ENCODE measurements around the gene PLCG1.
A peak's percentile ranks its signal among the peaks of the same experiment; 100 is the strongest.

Gene PLCG1

DNA sequence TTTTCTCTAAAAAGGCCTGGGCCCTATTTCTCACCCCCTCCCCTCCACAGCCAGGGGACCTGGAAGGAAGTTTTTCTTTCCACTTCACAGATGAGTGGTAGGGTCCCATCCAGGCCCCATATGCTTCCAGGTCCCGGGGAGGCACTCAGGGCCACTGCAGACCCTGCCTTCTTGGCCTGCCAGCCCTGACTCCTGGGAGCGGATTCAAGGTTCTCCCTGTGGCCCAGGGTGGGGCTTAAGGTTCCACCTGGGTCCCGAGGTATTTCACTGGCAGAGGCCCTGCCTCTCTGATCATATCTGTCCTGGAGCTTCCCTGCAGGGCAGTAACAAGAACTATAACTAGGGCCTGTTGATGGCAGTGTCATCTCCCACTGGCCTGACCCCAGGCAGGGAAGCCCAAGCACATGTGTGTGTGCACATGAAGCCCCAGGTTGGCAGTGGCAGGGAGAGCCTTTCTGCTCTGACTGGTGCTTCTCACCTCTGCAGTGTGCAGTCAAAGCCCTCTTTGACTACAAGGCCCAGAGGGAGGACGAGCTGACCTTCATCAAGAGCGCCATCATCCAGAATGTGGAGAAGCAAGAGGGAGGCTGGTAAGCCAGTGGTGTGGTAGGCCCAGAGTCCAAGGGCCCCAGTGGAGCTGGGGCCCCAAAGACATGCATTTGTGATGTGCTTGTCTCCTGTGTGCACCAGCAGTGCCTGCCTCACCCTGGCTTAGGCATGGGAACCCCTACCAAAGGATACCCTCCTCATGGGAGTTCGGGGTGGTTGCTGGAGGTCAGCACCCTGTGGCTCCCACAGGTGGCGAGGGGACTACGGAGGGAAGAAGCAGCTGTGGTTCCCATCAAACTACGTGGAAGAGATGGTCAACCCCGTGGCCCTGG lies 31.2 kb downstream of the PLCG1 start:
- no peak for DNase-seq

DNA sequence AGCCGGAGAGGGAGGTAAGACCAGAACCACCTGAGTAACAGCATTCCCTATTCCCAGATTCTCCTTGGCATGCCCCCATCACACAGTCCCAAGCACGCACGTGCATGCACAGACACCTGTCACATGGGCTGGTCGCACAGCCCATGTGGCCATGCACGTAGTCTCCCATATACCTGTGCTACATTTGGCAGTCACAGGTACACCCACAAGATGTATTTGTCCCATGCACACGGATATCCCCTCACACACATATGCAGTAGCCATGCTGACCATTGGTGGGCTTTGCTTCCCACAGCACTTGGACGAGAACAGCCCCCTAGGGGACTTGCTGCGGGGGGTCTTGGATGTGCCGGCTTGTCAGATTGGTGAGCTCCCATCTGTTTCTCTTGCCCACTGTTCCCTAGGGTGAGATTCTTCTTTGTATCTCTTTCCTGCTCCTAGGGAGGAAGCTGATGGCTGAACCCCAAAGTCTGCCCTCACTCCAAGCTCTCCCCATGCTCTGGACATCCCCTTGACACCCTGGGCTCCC lies 31.9 kb downstream of the PLCG1 start:
- no peak for DNase-seq

DNA sequence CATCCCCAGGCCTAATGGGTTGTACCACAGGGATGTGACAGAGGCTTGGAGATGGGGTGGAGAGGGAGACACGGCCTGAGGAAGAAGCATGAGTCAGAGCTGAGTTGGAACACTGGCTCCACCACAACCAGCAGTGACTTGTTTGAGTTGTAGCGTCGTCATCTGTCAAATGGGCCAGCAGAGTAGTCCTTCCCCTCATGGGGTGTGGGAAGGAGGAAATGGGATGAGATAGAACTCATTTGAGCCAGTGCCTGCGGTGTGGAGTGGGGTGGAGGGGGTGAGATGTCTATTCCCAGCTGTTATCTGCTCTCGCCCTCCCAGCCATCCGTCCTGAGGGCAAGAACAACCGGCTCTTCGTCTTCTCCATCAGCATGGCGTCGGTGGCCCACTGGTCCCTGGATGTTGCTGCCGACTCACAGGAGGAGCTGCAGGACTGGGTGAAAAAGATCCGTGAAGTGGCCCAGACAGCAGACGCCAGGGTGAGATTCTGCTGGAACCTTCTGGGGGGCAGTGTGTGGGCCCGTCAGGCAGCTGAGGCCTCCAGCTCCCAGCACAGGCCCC lies 32.5 kb downstream of the PLCG1 start:
- DNase-seq: no peak

DNA sequence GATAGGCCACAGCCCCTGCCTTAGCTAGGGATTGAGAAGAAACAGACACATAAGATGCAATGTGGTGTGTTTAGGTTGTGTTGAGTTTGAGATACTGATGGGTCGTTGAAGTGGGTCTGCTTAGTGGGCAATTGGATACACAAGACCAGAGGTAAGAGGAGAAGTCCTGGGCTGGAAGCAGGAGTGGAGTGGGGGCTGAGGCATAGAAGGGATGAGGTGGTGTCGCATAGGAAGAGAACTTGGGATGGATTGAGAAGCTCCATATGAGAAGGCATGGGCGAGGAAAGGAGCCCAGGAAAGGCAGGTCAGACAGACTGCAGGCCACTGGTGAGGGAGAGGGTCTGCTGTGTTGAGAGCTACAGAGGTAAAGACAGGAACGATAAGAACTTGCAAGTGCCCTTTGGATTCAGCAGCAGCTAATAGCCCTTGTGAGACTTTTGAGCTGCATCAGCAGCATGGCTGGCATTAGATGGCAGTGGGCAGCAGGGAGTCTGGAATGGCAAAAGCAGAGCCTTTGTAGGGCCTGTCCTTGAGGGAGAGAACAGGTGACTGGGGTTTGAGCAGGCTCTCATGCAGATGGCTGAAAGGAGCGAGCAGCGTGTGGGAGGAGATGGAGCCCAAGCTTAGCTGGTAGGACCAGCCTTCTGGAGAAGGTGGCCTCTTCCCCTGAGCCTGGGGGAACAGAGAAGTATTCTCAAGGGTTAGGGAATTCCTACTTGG lies 33.2 kb downstream of the PLCG1 start:
- no peak for DNase-seq

DNA sequence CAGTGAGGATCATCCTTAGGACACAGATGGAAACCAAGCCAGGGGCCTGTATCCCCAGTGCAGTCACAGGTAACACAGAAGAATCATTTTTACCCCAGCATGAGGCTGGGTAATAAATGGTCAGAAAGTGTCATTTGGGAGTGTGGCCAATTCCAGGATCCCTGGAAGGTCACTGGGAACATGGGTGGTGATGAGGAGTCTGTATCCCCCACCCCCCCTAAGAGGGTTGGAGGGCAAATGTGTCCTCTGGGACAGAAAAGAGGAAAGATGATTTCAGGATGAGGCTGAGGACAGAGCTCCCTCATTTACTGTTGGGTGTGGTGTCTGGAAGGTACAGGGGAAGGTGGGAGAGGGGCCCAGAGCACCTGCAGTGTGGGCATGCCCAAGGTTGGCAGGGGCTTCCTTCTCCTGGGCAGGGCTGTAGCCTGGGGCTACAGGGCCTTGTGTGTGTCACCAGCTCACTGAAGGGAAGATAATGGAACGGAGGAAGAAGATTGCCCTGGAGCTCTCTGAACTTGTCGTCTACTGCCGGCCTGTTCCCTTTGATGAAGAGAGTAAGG lies 34.5 kb downstream of the PLCG1 start:
- DNase-seq: no peak

DNA sequence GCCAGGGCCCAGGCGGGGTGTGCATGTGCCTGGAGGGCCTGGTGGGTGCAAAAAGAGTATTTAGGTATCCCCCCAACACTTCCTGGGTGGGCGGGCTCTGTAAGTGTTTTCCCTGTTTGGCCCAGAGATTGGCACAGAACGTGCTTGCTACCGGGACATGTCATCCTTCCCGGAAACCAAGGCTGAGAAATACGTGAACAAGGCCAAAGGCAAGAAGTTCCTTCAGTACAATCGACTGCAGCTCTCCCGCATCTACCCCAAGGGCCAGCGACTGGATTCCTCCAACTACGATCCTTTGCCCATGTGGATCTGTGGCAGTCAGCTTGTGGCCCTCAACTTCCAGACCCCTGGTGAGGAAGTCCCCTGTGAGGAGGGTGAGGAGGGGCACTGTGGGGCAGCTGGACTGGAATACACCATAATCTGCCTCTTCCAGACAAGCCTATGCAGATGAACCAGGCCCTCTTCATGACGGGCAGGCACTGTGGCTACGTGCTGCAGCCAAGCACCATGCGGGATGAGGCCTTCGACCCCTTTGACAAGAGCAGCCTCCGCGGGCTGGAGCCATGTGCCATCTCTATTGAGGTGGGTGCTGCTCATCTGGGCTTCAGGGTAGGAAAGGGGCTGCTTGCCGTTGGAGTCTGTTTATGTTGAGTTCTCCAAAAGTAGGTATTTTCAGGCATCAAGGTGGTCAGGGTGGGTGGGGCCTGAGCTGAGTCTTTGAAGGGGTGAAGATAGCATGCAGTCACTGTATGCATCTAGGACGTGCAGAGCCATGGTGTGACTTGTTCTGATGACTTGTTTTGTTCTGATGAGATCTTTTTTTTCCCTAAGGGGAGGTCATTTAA lies 35.2 kb downstream of the PLCG1 start:
- DNase-seq: no peak

DNA sequence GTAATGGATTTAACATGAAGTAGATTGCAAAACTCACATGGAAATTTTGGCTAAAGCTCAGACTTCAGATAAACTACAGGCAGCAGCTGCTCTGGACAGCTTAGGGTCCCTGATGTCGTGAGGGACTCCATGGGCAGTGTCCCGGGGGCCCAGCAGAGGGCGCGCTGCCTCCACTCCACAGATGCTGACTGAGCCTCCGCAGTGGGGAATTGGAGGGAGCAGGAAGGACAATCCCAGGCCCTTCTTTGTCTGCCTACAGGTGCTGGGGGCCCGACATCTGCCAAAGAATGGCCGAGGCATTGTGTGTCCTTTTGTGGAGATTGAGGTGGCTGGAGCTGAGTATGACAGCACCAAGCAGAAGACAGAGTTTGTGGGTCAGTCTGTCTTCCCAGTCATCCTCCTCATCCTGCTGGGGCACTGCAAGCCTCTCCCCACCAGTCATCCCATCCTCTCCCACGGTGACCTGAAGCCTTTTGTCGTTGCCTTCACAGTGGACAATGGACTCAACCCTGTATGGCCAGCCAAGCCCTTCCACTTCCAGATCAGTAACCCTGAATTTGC lies 35.9 kb downstream of the PLCG1 start:
- peak; percentile 10 for DNase-seq

DNA sequence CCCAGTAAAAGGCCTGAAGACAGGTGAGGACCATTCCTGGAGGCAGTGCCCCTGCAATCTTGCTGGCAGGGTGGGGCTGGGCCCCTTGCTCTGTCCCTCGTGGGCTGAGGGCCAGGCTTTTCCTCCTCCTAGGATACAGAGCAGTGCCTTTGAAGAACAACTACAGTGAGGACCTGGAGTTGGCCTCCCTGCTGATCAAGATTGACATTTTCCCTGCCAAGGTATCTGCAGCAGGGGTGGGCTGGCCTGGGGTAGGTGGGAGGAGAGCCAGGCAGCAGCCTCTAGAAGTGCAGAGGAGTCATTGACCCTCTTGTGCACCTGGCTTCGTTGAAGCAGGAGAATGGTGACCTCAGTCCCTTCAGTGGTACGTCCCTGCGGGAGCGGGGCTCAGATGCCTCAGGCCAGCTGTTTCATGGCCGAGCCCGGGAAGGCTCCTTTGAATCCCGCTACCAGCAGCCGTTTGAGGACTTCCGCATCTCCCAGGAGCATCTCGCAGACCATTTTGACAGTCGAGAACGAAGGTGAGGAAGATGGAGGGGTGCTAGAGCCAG lies 36.5 kb downstream of the PLCG1 start:
- no peak for DNase-seq

DNA sequence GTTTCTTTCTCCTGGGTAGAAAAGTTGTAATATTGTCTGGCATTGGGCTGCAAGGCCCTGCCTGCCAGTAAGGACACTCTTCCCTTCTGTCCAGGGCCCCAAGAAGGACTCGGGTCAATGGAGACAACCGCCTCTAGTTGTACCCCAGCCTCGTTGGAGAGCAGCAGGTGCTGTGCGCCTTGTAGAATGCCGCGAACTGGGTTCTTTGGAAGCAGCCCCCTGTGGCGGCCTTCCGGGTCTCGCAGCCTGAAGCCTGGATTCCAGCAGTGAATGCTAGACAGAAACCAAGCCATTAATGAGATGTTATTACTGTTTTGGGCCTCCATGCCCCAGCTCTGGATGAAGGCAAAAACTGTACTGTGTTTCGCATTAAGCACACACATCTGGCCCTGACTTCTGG lies 37.0 kb downstream of the PLCG1 start:
- no peak for DNase-seq

DNA sequence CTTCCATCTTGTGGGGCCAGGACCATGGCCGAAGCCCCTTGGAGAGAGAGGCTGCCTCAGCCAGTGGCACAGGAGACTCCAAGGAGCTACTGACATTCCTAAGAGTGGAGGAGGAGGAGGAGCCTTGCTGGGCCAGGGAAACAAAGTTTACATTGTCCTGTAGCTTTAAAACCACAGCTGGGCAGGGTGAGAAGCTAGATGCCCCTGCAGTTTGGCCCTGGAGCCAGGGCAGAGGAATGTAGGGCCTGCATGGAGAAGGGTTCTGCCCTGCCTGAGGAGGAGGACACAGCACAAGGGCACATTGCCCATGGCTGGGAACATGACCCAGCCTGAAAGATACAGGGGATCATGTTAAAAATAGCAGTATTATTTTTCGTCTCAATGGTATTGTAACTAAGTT lies 37.4 kb downstream of the PLCG1 start:
- DNase-seq: no peak

DNA sequence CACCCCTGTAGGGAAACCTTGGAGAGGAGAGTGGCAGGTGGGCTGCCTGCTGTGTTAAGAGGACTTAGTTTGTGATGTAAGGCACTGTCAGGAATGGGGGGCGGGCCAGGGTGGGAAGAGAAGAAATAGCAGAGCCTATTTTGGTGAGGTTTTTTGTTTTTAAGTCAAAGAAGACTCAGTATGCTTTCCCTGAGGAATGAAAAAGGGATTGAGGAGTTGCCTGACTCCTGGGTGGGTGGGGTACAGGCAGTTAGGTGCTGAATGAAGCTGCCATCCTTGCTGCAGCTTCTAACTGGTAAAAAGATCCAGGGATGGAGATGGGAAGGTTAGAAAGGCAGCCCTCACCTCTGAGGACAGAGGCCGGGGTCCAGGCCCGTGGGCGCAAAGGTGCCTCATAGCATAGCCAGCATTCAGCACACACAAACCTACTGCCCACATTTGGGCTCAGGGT lies 37.9 kb downstream of the PLCG1 start:
- no peak for DNase-seq

DNA sequence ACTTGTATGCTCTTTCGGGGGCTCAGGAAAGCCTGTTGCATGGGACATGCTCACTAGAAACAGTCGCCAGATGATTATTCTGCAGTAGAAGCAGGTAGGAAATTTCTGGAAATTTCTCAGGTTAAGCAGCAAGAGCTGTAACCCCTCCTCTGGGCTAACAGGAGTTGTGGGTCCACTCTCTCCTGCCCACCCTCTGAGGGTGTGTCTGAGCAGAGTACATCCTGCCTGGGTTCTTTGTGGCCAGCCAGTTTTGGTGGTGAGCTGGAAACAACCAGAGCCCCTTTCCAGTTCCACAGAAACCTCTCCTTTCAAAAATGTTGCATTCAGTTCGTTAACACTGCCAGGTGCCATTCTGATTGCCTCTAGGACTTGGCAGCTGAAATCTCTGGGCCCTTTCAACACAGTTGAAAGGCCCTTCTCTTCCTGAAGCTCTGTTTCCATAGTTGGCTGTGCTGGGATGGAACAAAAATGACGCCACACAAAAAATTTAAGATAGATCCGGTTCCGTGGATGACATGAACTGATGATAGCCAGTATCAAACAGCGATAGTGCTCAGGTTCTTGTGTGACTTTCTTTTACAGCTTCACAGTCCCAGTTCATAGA lies 38.5 kb downstream of the PLCG1 start:
- no peak for DNase-seq

DNA sequence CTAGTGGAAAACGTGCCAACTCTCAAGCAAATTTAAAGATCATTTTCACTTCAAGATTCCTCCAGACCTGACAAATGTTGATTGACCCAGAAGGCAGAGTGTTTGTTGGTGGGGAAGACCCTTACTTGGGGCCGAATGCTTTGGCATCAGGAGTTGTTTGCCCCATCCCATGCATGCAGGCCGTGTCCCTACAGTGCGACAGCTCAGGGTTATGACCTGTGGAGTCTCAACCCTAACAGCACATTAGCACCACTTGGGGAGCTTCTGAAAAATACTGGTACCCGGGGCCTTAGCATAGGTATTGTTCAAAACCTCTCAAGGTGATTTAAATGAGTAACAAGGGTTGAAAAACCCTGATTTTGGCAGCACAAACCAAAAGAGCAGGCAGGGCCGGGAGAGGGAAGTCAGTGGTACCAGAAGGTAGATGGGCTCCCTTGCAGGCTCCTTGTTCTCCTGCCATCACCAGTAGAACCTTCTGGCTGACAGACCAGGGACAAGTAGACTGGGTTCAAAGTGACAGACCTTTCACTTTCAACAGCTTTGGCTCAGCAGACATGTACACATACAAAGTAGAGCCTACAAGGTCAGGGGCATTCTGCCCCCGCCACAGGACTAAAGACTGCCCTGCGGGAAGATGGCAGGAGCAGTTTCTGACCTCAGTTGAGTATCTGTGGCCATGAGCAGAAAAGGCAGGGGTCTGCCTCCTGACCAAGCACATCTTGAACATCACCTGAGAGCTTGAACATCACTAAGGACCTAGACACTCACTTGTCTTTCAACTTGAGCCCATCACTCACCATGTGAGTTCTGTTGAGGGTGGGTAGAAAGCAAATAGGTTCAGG lies 39.6 kb downstream of the PLCG1 start:
- DNase-seq: no peak

DNA sequence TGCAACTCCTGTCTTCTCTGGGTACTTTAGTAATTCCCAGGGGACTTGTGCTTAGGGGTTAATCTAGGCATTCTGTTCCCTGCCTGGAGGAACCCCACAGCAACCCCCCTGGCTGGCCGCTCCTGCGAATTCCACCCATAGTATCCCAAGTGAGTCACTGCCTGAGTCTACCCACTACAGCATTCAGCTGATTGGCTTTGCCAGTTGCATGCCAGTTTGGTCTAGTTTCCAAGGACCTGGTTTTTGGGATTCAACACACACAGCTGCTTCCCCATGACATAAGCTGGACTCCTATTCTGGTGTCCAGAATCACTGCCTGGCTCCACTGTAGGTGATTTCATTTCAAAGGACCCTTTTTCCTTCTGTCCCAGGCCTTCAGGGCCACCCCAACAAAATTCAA lies 40.3 kb downstream of the PLCG1 start:
- DNase-seq: no peak

DNA sequence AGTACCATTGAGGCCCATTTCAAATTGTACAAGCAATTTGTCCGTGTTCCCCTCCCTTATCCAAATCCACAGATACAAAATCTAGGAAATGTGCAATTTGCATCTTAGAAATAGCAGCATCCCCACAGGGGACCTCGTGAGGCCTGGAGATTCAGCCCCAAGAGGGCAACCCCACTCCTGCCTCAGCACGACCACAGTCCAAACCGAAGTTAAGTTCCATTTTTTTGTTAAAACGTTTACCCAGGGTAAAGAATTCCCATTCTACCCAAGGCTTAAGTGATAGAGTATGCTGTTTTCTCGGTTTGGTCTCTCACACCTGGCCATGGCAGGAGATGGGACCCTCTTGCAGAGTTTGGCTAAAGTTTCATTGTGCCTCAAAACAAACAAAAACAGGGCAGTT lies 41.2 kb downstream of the PLCG1 start:
- DNase-seq: no peak

DNA sequence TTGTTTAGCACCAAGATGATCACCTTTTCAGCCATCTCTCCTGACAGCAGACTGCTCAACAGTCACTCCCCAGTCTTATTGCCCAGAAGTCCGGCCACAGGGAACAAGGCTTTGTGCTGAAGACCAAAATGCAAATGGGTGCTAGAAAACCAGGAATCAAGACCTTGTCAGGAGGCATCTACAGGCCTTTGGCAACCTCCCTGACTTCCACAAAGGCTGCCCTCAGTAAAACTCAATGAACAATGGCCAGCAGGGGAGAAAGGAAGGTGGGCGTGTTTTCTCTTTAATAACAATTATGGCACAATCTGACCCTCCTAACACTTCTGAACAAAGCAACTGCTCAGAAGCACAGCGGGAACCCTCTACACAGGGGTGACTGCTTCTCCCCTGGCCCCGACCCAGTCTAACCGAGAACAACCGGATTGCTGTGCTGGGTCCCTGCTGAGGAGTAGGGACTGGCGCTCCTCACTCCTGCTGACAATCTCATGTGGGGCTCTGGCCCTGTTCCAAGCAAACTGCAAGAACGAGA lies 41.6 kb downstream of the PLCG1 start:
- no peak for DNase-seq

DNA sequence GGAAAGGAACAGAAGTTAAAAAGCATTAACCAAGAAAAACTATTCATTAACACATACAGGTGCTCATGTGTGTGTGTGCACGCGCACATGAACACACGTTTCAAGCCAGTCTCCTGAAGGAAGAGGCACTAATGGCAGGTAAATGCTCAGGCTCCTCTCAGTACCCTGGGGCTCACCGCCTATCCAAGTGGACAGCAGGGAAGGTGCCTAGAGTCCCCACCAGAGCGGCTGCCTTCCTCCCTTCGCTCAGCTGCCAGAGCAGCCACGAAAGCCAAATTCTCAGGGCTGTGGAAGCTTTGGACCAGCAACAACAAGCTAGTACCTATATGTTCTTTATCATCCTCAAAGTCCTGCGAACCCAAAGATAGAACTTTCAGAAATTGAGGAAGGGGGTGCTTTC lies 42.6 kb downstream of the PLCG1 start:
- no peak for DNase-seq

DNA sequence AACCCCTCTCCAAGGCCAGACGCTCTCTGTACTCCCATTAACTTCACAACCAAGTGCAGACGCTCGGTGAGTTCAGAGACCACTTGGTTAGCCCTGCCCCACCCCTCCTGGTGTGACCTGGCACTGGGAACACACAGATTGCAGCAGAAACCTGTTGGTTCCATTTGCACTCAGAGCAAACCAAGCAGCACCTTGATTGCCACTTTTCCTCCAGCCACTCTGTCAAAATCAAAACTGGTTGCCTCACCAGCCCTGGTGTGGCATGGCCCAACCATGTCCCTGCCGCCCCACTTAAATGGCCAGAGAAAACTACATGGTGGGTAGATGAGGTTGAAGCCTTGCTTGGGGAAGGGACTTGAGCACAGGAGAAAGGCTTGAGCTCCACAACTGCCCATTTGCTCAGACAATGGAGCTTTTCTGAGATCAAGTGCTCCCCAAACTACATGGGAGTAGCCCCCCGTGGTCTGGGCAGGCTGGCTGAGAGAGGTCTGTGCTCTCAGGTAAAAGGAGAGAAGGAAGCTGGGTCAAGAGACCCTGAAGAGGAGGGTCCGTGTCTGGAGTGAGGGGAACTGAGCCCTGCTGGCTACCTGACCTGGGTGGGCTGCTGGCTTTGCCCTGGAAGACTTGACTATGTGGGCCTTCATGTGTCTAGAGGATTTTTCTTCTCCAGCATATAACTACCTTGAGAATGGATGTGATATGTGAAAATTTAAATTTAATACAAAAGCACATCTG lies 43.4 kb downstream of the PLCG1 start:
- DNase-seq: no peak

DNA sequence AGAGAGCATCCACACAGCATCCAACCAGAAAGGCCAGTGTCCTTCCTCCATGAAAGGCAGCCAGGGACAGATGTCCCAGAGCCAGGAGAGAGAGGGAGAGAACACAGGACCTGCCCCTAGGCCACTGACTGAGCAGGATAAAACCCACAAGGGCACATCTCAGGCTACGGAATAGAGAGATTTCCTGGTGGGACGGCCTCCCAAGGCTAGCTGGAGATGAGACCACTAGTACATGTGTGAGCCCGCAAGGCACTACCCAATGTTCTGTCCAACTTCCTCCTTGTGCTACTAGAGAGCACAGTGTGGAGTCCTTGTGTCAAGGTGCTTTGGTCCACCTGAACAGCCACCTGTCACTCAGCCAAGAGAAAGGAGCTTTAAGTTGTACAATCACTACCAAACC lies 44.2 kb downstream of the PLCG1 start:
- no peak for DNase-seq
